Endothelial cell of umbilical vein (primary cell): ENCODE measurements around the gene FBLN2. TPM values are rescaled to one million over a fixed set of nuclear protein-coding genes. Genes with fewer than 3 reads are reported as not detected.

Experiments used
- BruUV-seq: library from RNA; stranded (reverse); fragments of 400-500 nt; replicated peaks from 2 replicates; lab custom pipeline; 2021; lab: Mats Ljungman, UMichigan
- CTCF ChIA-PET: fragments of 300-600, 350-600 bp; sonication (Branson Sonifier 250); formaldehyde crosslinking; loops from one replicate; lab custom pipeline; 2021; ENCODE audit warnings: antibody characterized with exemption, inconsistent platforms; lab: Charles Lee
- POLR2A ChIA-PET: fragments of 300-600, 350-600 bp; sonication (Branson Sonifier 250); formaldehyde crosslinking; loops from one replicate; lab custom pipeline; 2021; ENCODE audit warnings: antibody characterized with exemption, inconsistent platforms; lab: Charles Lee
- DNase-seq: peaks from one replicate; pipeline ENCODE4 v3.0.0-alpha.2; 2011; ENCODE audit warnings: low read depth, low spot score
- FAIRE-seq: peaks from 2 replicates; lab custom pipeline; 2011; peaks lifted over from hg19 to GRCh38; lab: Jason Lieb, UNC
- H2AFZ ChIP-seq: 2 replicates; pipeline ENCODE4 v1.6.0; 2012; ENCODE audit warnings: low read depth, low read length, control low read depth, inconsistent platforms
- H3K27ac ChIP-seq: 2 replicates; pipeline ENCODE4 v1.5.1; 2011; ENCODE audit warnings: low read depth, mild to moderate bottlenecking, control low read depth, low read length, moderate library complexity; ENCODE audit not compliant: insufficient read depth
- H3K27me3 ChIP-seq, 2 experiments: 2 replicates each; pipeline versions ENCODE4 v1.6.0 to v1.6.1; 2011; ENCODE audit warnings: low read length in 2 of 2, mixed read lengths in 1 of 2; ENCODE audit not compliant: control insufficient read depth in 2 of 2, insufficient read depth in 2 of 2
- H3K36me3 ChIP-seq, 2 experiments: 2 replicates in 1 of 2; 3 replicates in 1 of 2; pipeline ENCODE4 v1.5.1; 2011; ENCODE audit warnings: low read length in 2 of 2, mild to moderate bottlenecking in 1 of 2, moderate library complexity in 1 of 2; ENCODE audit not compliant: control insufficient read depth in 2 of 2, insufficient read depth in 2 of 2; ENCODE audit errors: extremely low read depth in 1 of 2
- H3K4me1 ChIP-seq: 3 replicates; pipeline ENCODE4 v1.5.1; 2011; ENCODE audit warnings: mild to moderate bottlenecking, low read length; ENCODE audit not compliant: control insufficient read depth, insufficient read depth; ENCODE audit errors: extremely low read depth
- H3K4me2 ChIP-seq: 2 replicates; pipeline ENCODE4 v1.6.1; 2011; ENCODE audit warnings: low read length, control low read depth, mixed read lengths; ENCODE audit not compliant: insufficient read depth
- H3K4me3 ChIP-seq, 3 experiments: fragments of 200-600 bp in 1 of 3; sonication (generic), shearing (Covaris generic) in 1 of 3; replicated peaks in 1 of 3; 2 replicates each; pipeline ENCODE4 v1.5.1; 2011 to 2016; ENCODE audit warnings: control low read depth in 3 of 3, low read length in 3 of 3, mild to moderate bottlenecking in 2 of 3, inconsistent platforms in 1 of 3, low read depth in 1 of 3, moderate library complexity in 1 of 3; ENCODE audit not compliant: insufficient read depth in 1 of 3
- H3K79me2 ChIP-seq: 2 replicates; pipeline ENCODE4 v1.6.0; 2012; ENCODE audit warnings: low read length, inconsistent platforms; ENCODE audit not compliant: control insufficient read depth, insufficient read depth
- H3K9ac ChIP-seq: replicated peaks from 2 replicates; pipeline ENCODE3; 2011; ENCODE audit warnings: low read length, control low read depth; ENCODE audit not compliant: insufficient read depth; ENCODE audit errors: extremely low read depth
- H3K9me1 ChIP-seq: replicated peaks from 3 replicates; pipeline ENCODE4 v1.6.0; 2011; ENCODE audit warnings: mild to moderate bottlenecking, low read length; ENCODE audit not compliant: control insufficient read depth, insufficient read depth; ENCODE audit errors: extremely low read depth
- H3K9me3 ChIP-seq: replicated peaks from 2 replicates; pipeline ENCODE4 v1.5.1; 2012; ENCODE audit warnings: low read length, inconsistent platforms; ENCODE audit not compliant: control insufficient read depth, insufficient read depth
- H4K20me1 ChIP-seq: replicated peaks from 2 replicates; pipeline ENCODE3; 2011; ENCODE audit warnings: mild to moderate bottlenecking, low read length; ENCODE audit not compliant: control insufficient read depth, insufficient read depth; ENCODE audit errors: extremely low read depth
- CTCF ChIP-seq, 2 donors: IDR thresholded peaks; 1 replicate in 1 of 2; 2 replicates in 1 of 2; pipeline ENCODE4 v1.5.1; 2011; ENCODE audit warnings: low read length in 2 of 2, mild to moderate bottlenecking in 2 of 2, moderate library complexity in 2 of 2, control low read depth in 1 of 2, inconsistent platforms in 1 of 2, low read depth in 1 of 2; ENCODE audit not compliant: insufficient read depth in 1 of 2; ENCODE audit errors: extremely low read depth in 1 of 2
- EZH2 ChIP-seq: IDR thresholded peaks from 2 replicates; pipeline ENCODE4 v1.6.1; 2012; ENCODE audit warnings: borderline replicate concordance, low read depth, mild to moderate bottlenecking, moderate library complexity, low read length, inconsistent platforms; ENCODE audit not compliant: severe bottlenecking
- FOS ChIP-seq: IDR thresholded peaks from 2 replicates; pipeline ENCODE4 v1.6.1; 2011; ENCODE audit warnings: mild to moderate bottlenecking, low read length, moderate library complexity, borderline replicate concordance; ENCODE audit not compliant: insufficient read depth
- GATA2 ChIP-seq: IDR thresholded peaks from 2 replicates; pipeline ENCODE4 v1.7.0; 2011; ENCODE audit warnings: low read depth, mild to moderate bottlenecking, moderate library complexity, mixed read lengths, low read length; ENCODE audit not compliant: insufficient read length, insufficient read depth
- JUN ChIP-seq: IDR thresholded peaks from 2 replicates; pipeline ENCODE4 v1.6.1; 2011; ENCODE audit warnings: borderline replicate concordance, low read depth; ENCODE audit not compliant: insufficient read length, insufficient read depth
- MYC ChIP-seq: IDR thresholded peaks from one replicate; pipeline ENCODE4 v1.6.1; 2011; ENCODE audit warnings: mild to moderate bottlenecking, low read depth, low read length
- POLR2A ChIP-seq: IDR thresholded peaks from 2 replicates; pipeline ENCODE4 v1.6.1; 2012; ENCODE audit warnings: low read depth, mild to moderate bottlenecking, control low read depth, low read length
- POLR2AphosphoS5 ChIP-seq: IDR thresholded peaks from 2 replicates; pipeline ENCODE4 v1.6.1; 2012; ENCODE audit warnings: low read depth, mild to moderate bottlenecking, control low read depth, low read length, moderate library complexity; ENCODE audit not compliant: insufficient read depth
- dilution Hi-C: fragments of 300-500 bp; cut with MboI; formaldehyde crosslinking; loops from one replicate; pipeline ENCODE4 v1.15.0; 2019; ENCODE audit warnings: low sequenced_read_pairs; ENCODE audit not compliant: extremely low pct_ligation_motif_present
- intact Hi-C: fragments of 100-400 bp; cut with micrococcal nuclease; formaldehyde crosslinking; loops from one replicate; pipeline ENCODE4 v1.10.0; 2022
- polyA plus RNA-seq, 4 experiments: library from polyadenylated mRNA; depleted of rRNA in 3 of 4; stranded (reverse) in 3 of 4; unstranded in 1 of 4; fragments of >200 nt; gene quantifications; 2 replicates each; pipeline versions ENCODE4 v1.2.1 to v1.2.3, GENCODE V29; 2011 to 2012; ENCODE audit warnings: missing spikeins in 1 of 4
- total RNA-seq: library from RNA; stranded (reverse); gene quantifications from 2 replicates; pipeline ENCODE4 v1.2.3, GENCODE V29; 2021
- TF ChIP-seq, protein P1 (sequence below): IDR thresholded peaks from 2 replicates; pipeline ENCODE4 v1.6.1; 2011; ENCODE audit not compliant: insufficient read depth, insufficient read length

Gene FBLN2
- total and polyA plus RNA-seq, 2 donors (not counting 3 experiments of a cell fraction or from before 2014, with no cell fraction given), result 1.4 to 1.9 TPM

DNA sequence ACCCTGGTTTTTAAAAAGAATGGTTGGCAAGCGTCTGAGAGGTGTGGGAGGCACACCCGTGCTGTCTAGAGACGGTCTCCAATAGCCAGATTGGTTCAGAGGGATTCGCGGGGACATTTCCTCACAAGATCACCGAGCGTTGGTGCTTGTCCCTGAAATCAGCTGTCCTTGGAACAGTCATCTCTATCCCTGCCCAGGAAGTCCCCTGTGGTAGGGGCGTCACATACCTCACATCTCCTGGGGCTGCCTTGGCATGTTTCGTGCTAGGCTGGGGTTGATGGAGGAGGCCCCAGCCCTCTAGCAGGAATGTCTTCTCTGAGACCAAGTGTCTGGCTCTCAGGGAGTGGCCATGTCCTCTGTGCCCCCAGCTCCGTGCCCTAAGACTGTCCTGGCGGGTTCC is 6.8 kb downstream of the FBLN2 start:
- Histone ChIP-seq H3K27me3 (peaks cover 20 to 27% of the 10 kb centered on the region in 2 experiments), H3K9ac (no peak overlapping the region), H3K9me3 (no peaks in the 10 kb centered on the region), H3K27ac (no peak overlapping the region), H3K4me3 (no peak overlapping the region), H3K36me3 (no peaks in the 10 kb centered on the region), H3K4me1 (no peaks in the 10 kb centered on the region), H3K79me2 (no peaks in the 10 kb centered on the region), H3K4me2 (no peak overlapping the region), H3K9me1 (no peaks in the 10 kb centered on the region), H2AFZ (no peak overlapping the region), H4K20me1 (no peaks in the 10 kb centered on the region)
- dilution Hi-C loops (no loop called here), intact Hi-C loops (no loop called here)
- DNase-seq (no peak), FAIRE-seq (no peak)
- TF ChIP-seq MYC (no peak), POLR2A (no peak), CTCF (IDR thresholded peaks at IDR 0.05; ENCODE audit: extremely low read depth in 1 of 2, insufficient read depth in 1 of 2, low read depth in 1 of 2, low read length in 2 of 2) (no peak), EZH2 (no peak), POLR2AphosphoS5 (no peak), GATA2 (no peak), FOS (no peak), JUN (no peak)
- TF ChIP-seq, protein P1, sequence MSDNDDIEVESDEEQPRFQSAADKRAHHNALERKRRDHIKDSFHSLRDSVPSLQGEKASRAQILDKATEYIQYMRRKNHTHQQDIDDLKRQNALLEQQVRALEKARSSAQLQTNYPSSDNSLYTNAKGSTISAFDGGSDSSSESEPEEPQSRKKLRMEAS, result no peak
- ChIA-PET CTCF (no interaction called here), POLR2A (no interaction called here)
- no TSS peak for BruUV-seq
